ENCODE measurements around the gene IFNL2. TPM values are rescaled to one million over a fixed set of nuclear protein-coding genes. Genes with fewer than 3 reads are reported as not detected.

Gene IFNL2
- total RNA-seq, 4 donors from 2014 or later, result not detected

GRCh38 chr19:39304185-39304513 lies 36.0 kb downstream of the IFNL2 start:
- in situ Hi-C loops (cut with MboI; ENCODE audit: low sequenced_read_pairs in 4 of 4), result no loop called here

GRCh38 chr19:39304701-39305571 lies 36.7 kb downstream of the IFNL2 start:
- H3K27ac ChIP-seq, result no peak overlapping the region
- H3K36me3 ChIP-seq, result no peaks in the 10 kb centered on the region
- no peaks in the 10 kb centered on the region for H3K4me1 ChIP-seq
- DNase-seq (no peak), ATAC-seq (no peak)
- no peak overlapping the region for H3K4me3 ChIP-seq
- intact Hi-C loops (cut with DNase I; ENCODE audit: low total_unique reads) (no loop called here), in situ Hi-C loops (cut with MboI; ENCODE audit: low sequenced_read_pairs in 4 of 4) (no loop called here)
- no peaks in the 10 kb centered on the region for H3K9me3 ChIP-seq
- peaks cover 42 to 66% (median 64%) of the 10 kb centered on the region in 3 donors for H3K27me3 ChIP-seq
- TF ChIP-seq POLR2A (IDR thresholded peaks at IDR 0.05) (no peak), CTCF (IDR thresholded peaks at IDR 0.05 in 4 of 5, conservative IDR thresholded peaks at IDR 0.05 in 1 of 5) (no peak)

More at GRCh38 chr19:39304185-39304513, 36.0 kb downstream of the IFNL2 start:
- intact Hi-C loops (cut with DNase I; ENCODE audit: low total_unique reads), result no loop called here
- no peak overlapping the region for H3K27ac ChIP-seq
- ATAC-seq (no peak), DNase-seq (no peak)
- no peaks in the 10 kb centered on the region for H3K9me3 ChIP-seq
- H3K4me3 ChIP-seq, result no peak overlapping the region
- H3K4me1 ChIP-seq, result no peaks in the 10 kb centered on the region
- H3K27me3 ChIP-seq, result peaks cover 42 to 64% (median 61%) of the 10 kb centered on the region in 3 donors
- TF ChIP-seq POLR2A (IDR thresholded peaks at IDR 0.05) (no peak), CTCF (IDR thresholded peaks at IDR 0.05 in 4 of 5, conservative IDR thresholded peaks at IDR 0.05 in 1 of 5) (no peak)
- H3K36me3 ChIP-seq, result no peaks in the 10 kb centered on the region

GRCh38 chr19:39306075-39306474 lies 37.9 kb downstream of the IFNL2 start:
- intact Hi-C loops (cut with DNase I; ENCODE audit: low total_unique reads) (no loop called here), in situ Hi-C loops (cut with MboI; ENCODE audit: low sequenced_read_pairs in 4 of 4) (no loop called here)
- TF ChIP-seq POLR2A (IDR thresholded peaks at IDR 0.05) (no peak), CTCF (IDR thresholded peaks at IDR 0.05 in 4 of 5, conservative IDR thresholded peaks at IDR 0.05 in 1 of 5) (no peak)
- Histone ChIP-seq H3K4me1 (no peaks in the 10 kb centered on the region), H3K27ac (no peak overlapping the region), H3K4me3 (no peak overlapping the region), H3K27me3 (peaks cover 42 to 67% (median 66%) of the 10 kb centered on the region in 3 donors), H3K9me3 (no peaks in the 10 kb centered on the region), H3K36me3 (no peaks in the 10 kb centered on the region)
- no peak for DNase-seq
- ATAC-seq, result no peak

GRCh38 chr19:39307046-39307821 lies 39.0 kb downstream of the IFNL2 start:
- in situ Hi-C loops (cut with MboI; ENCODE audit: low sequenced_read_pairs in 4 of 4), result no loop called here
- Histone ChIP-seq H3K27ac (no peak overlapping the region), H3K27me3 (peaks cover 42 to 66% (median 63%) of the 10 kb centered on the region in 3 donors), H3K9me3 (no peaks in the 10 kb centered on the region), H3K4me1 (no peaks in the 10 kb centered on the region), H3K4me3 (peak overlapping the region in 1 of 4 donors; percentile 17), H3K36me3 (no peaks in the 10 kb centered on the region)
- intact Hi-C loops (cut with DNase I; ENCODE audit: low total_unique reads), result no loop called here
- no peak for TF ChIP-seq POLR2A (IDR thresholded peaks at IDR 0.05)
- no peak for TF ChIP-seq CTCF (IDR thresholded peaks at IDR 0.05 in 4 of 5, conservative IDR thresholded peaks at IDR 0.05 in 1 of 5)
- DNase-seq (no peak), ATAC-seq (no peak)
